Loucy (cell line): Measurements from ENCODE around the gene SLC35E1.

Experiments
- H2AFZ ChIP-seq: fragments of 200-600 bp; sonication (generic); 2 replicates; pipeline ENCODE4 v1.6.0; 2016; ENCODE audit warnings: antibody characterized with exemption, mild to moderate bottlenecking, low read length, moderate library complexity
- H3F3A ChIP-seq: fragments of 200-600 bp; 2 replicates; pipeline ENCODE4 v1.6.0; 2016; ENCODE audit warnings: antibody characterized with exemption, low read depth, mild to moderate bottlenecking
- H3K27me3 ChIP-seq: fragments of 200-600 bp; sonication (generic); 2 replicates; pipeline ENCODE4 v1.6.1; 2014; ENCODE audit warnings: low read length, mild to moderate bottlenecking; ENCODE audit not compliant: insufficient read depth, poor library complexity, severe bottlenecking
- H3K36me3 ChIP-seq: fragments of 200-600 bp; sonication (generic); 2 replicates; pipeline ENCODE4 v1.6.1; 2016; ENCODE audit warnings: low read length; ENCODE audit not compliant: insufficient read depth
- H3K4me1 ChIP-seq: fragments of 200-600 bp; sonication (generic); 2 replicates; pipeline ENCODE4 v1.5.1; 2014; ENCODE audit warnings: low read length, mild to moderate bottlenecking; ENCODE audit not compliant: insufficient read depth, poor library complexity, severe bottlenecking
- H3K4me2 ChIP-seq: fragments of 200-600 bp; sonication (generic); 2 replicates; pipeline ENCODE4 v1.6.0; 2014; ENCODE audit warnings: antibody characterized with exemption, low read length, low read depth, mild to moderate bottlenecking; ENCODE audit not compliant: poor library complexity, severe bottlenecking
- H3K4me3 ChIP-seq: fragments of 200-600 bp; sonication (generic); 2 replicates; pipeline ENCODE4 v1.5.1; 2014; ENCODE audit warnings: low read length, mild to moderate bottlenecking, mixed read lengths; ENCODE audit not compliant: poor library complexity, severe bottlenecking
- H3K79me2 ChIP-seq: fragments of 200-600 bp; sonication (generic); 2 replicates; pipeline ENCODE4 v1.6.1; 2014; ENCODE audit warnings: low read length; ENCODE audit not compliant: insufficient read depth
- H3K9ac ChIP-seq: fragments of 200-600 bp; sonication (generic); 2 replicates; pipeline ENCODE4 v1.6.0; 2014; ENCODE audit warnings: mild to moderate bottlenecking, low read depth, low read length, moderate library complexity; ENCODE audit not compliant: poor library complexity, severe bottlenecking
- H3K9me2 ChIP-seq: fragments of 200-600 bp; sonication (generic); replicated peaks from 2 replicates; pipeline ENCODE4 v1.6.1; 2016; ENCODE audit warnings: low read depth, low read length, mixed read lengths
- H3K9me3 ChIP-seq: fragments of 200-600 bp; sonication (generic); 2 replicates; pipeline ENCODE4 v1.6.1; 2014; ENCODE audit warnings: mild to moderate bottlenecking, antibody characterized with exemption, low read length, low read depth; ENCODE audit not compliant: insufficient read depth
- H4K20me1 ChIP-seq: fragments of 200-600 bp; sonication (generic); 2 replicates; pipeline ENCODE4 v1.6.0; 2014; ENCODE audit warnings: antibody characterized with exemption, low read length, mild to moderate bottlenecking; ENCODE audit not compliant: insufficient read depth, poor library complexity, severe bottlenecking
- CTCF ChIP-seq: fragments of 200-600 bp; sonication (generic); conservative IDR thresholded peaks from 2 replicates; pipeline ENCODE4 v1.5.1; 2014; ENCODE audit warnings: mild to moderate bottlenecking, antibody characterized with exemption, low read length
- EZH2phosphoT487 ChIP-seq: fragments of 200-600 bp; IDR thresholded peaks from 2 replicates; pipeline ENCODE4 v1.6.1; 2018; ENCODE audit warnings: antibody characterized with exemption, mild to moderate bottlenecking, moderate library complexity, borderline replicate concordance

The SLC35E1 gene

DNA sequence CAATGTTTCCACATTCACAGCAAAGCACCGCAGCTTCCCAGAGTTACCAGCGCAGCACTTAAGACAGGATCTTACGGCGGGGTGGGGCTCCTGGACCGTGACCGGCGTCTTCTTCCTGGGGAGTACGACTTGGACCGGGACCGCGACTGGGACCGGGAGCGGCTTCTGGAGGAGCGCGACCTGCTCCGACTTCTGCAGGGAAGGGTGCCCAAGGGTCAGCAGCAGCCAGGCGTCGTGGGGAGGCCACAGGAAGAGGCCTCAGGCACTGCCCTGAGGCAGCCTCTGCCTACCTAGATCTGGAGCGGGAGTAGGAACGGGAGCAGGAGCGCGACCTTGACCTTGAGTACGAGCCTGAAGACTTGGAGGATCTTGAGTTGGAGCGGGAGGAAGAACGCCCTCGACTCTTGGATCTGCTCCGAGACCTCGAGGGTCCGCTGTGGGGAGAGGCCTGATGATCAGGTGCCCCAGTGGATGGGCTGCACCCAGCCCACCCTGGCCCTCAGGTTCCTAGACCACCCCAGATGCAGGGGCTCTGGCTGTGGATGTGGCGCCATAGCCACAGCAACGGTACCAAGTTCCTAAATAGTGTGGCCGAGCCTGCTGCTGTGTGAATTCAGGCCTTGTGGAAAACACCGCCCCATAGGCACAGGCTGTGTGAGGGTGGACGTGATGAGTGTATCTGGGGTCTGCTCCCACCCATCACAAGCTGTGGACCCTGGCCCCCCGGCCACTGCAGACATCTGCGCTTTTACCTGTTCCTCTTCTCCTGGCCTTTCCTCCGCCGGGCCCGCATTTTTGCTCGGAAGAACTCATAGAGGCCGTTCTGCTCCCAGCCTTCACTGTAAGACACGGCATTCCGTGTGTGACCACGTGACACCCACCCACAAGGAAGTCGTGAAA is 51.9 kb downstream of the SLC35E1 start:
- no peaks in the 10 kb centered on the region for H3K4me1 ChIP-seq
- H3K27me3 ChIP-seq: no peaks in the 10 kb centered on the region
- no peaks in the 10 kb centered on the region for H3K9me2 ChIP-seq
- peaks cover 79% of the 10 kb centered on the region; the same call in 1 of the 2 replicates for H3K36me3 ChIP-seq
- no peak overlapping the region for H3K4me2 ChIP-seq
- TF ChIP-seq EZH2phosphoT487 (no peak), CTCF (no peak)
- no peak overlapping the region for H3K4me3 ChIP-seq
- H3F3A ChIP-seq: no peaks in the 10 kb centered on the region
- no peaks in the 10 kb centered on the region for H3K79me2 ChIP-seq
- no peak overlapping the region for H2AFZ ChIP-seq
- H3K9ac ChIP-seq: no peak overlapping the region
- no peaks in the 10 kb centered on the region for H3K9me3 ChIP-seq
- H4K20me1 ChIP-seq: no peaks in the 10 kb centered on the region

DNA sequence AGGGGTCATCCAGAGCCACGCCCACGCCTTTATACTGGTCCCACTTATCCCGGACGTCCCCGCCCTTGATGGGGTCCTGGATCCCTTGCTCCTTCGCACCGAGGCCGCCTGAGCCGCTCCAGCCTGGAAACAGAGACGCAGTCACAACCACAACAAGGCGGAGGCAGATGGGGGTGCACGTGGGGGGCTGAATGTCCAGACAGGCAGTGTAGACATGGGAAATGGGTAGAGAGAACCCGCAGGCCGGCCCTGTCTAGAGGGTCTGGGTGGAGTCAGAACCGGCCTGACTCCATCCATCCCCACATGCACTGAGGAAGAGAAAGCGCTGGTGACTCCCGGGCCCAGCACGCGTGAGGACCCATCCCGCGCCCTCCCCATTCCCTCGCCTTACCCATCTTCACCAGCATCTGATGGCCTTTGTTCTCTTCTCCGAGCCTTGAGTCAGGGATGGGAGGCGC is 53.0 kb downstream of the SLC35E1 start:
- H3F3A ChIP-seq: no peaks in the 10 kb centered on the region
- H3K79me2 ChIP-seq: no peaks in the 10 kb centered on the region
- no peaks in the 10 kb centered on the region for H3K27me3 ChIP-seq
- no peaks in the 10 kb centered on the region for H3K9me3 ChIP-seq
- H3K4me3 ChIP-seq: no peak overlapping the region
- H3K9me2 ChIP-seq: no peaks in the 10 kb centered on the region
- TF ChIP-seq CTCF (no peak), EZH2phosphoT487 (no peak)
- H4K20me1 ChIP-seq: no peaks in the 10 kb centered on the region
- H3K36me3 ChIP-seq: peaks cover 72% of the 10 kb centered on the region; the same call in 1 of the 2 replicates
- H3K9ac ChIP-seq: no peak overlapping the region
- no peaks in the 10 kb centered on the region for H3K4me1 ChIP-seq
- no peak overlapping the region for H2AFZ ChIP-seq
- no peak overlapping the region for H3K4me2 ChIP-seq

DNA sequence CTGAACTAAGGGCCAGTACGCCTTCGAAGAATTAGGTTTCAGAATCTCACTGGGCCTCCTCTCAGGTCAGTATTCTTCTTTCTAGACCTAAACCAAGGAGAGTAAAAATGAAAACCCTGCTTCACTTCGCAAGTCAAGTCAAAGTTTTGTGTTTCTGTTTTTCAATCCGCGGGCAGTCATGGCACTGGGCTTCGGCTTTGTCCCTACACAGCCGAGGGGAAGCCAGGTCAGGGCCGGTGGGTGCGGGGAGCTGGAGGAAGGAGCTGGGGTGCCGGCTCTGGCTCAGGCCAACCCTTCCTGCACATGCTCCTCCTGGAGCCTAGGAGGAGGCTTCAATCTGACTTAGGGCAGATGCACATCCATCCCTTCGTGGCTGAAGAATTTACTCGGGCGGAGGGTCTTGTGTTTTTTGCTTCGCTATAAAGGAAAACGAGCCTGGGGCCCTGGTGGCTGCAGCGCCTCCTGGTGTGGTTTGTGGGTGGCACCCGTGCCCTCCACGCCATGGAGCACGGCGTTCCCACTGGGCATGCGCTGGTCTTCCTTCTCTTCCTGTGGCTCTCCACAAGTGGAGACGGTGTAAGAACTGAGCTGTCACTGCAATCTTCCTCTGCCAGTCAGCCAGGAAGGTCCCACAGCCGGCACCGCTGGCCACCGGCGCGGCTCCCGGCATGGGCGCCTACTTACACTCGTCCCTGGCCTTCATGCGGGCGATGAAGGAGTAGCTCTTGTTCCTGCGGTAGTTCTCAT is 53.6 kb downstream of the SLC35E1 start:
- Histone ChIP-seq H3K9me3 (no peaks in the 10 kb centered on the region), H3K4me3 (no peak overlapping the region), H3F3A (no peaks in the 10 kb centered on the region), H4K20me1 (no peaks in the 10 kb centered on the region), H3K9me2 (no peaks in the 10 kb centered on the region), H3K9ac (no peak overlapping the region), H3K36me3 (peaks cover 66% of the 10 kb centered on the region; the same call in 1 of the 2 replicates), H3K27me3 (no peaks in the 10 kb centered on the region), H2AFZ (no peak overlapping the region), H3K4me2 (no peak overlapping the region), H3K4me1 (no peaks in the 10 kb centered on the region), H3K79me2 (no peaks in the 10 kb centered on the region)
- TF ChIP-seq EZH2phosphoT487: no peak
- TF ChIP-seq CTCF: no peak
